Stomach (tissue), 4 donors: Measurements from ENCODE around the gene MUC5B.
"Not testable (repeated sequence)": the region's sequence is repeated elsewhere in the genome, so short reads cannot be mapped to it uniquely, and the experiment has no call there.

Experiments used
- EP300 ChIP-seq: sonication (generic); formaldehyde crosslinking; IDR thresholded peaks from one replicate; pipeline ENCODE4 v1.6.1; 2017; ENCODE audit warnings: antibody characterized with exemption
- POLR2A ChIP-seq, 4 donors: fragments of 450-650 bp; IDR thresholded peaks; one replicate each; pipeline ENCODE4 v1.6.1; 2016; ENCODE audit warnings: antibody characterized with exemption in 4 of 4, control low read depth in 2 of 4, mild to moderate bottlenecking in 1 of 4, moderate library complexity in 1 of 4
- POLR2AphosphoS5 ChIP-seq, 3 donors: sonication (generic); formaldehyde crosslinking; IDR thresholded peaks; one replicate each; pipeline ENCODE4 v1.6.1; 2016; ENCODE audit warnings: antibody characterized with exemption in 3 of 3
- TF ChIP-seq, protein P1 (sequence below), 7 experiments: fragments of 450-650 bp in 4 of 7; fragments of 200-600 bp in 3 of 7; sonication (generic) in 3 of 7; IDR thresholded peaks; one replicate each; pipeline ENCODE4 v1.5.1; 2016 to 2019; ENCODE audit warnings: antibody characterized with exemption in 7 of 7, control low read depth in 2 of 7, mild to moderate bottlenecking in 1 of 7

DNA sequence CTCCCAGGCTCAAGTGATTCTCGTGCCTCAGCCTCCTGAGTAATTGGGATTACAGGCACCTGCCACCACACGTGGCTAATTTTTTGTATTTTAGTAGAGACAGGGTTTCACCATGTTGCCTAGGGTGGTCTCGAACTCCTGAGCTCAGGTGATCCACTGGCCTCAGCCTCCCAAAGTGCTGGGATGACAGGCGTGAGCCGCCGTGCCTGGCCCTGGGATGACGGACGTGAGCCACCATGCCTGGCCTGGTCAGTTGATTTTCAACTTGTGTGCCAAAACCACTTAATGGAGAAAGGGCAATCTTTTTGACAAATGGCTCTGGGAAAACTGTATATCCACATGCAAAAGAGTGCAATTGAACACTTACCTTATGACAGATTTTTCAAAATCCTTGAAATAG, 7.0 kb upstream of the MUC5B start:
- TF ChIP-seq, protein P1, sequence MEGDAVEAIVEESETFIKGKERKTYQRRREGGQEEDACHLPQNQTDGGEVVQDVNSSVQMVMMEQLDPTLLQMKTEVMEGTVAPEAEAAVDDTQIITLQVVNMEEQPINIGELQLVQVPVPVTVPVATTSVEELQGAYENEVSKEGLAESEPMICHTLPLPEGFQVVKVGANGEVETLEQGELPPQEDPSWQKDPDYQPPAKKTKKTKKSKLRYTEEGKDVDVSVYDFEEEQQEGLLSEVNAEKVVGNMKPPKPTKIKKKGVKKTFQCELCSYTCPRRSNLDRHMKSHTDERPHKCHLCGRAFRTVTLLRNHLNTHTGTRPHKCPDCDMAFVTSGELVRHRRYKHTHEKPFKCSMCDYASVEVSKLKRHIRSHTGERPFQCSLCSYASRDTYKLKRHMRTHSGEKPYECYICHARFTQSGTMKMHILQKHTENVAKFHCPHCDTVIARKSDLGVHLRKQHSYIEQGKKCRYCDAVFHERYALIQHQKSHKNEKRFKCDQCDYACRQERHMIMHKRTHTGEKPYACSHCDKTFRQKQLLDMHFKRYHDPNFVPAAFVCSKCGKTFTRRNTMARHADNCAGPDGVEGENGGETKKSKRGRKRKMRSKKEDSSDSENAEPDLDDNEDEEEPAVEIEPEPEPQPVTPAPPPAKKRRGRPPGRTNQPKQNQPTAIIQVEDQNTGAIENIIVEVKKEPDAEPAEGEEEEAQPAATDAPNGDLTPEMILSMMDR (IDR thresholded peaks at IDR 0.05): not testable (repeated sequence)
- not testable (repeated sequence) for TF ChIP-seq EP300; POLR2A (IDR thresholded peaks at IDR 0.05); POLR2AphosphoS5 (IDR thresholded peaks at IDR 0.05)
